Hepatocyte (in vitro differentiated cells): ENCODE data around the gene NRP1.

Source experiments
- CTCF ChIP-seq: fragments of 200-600 bp; sonication (generic); IDR thresholded peaks from 2 replicates; pipeline ENCODE4 v1.5.1; 2016; ENCODE audit warnings: antibody characterized with exemption, mild to moderate bottlenecking; ENCODE audit not compliant: poor library complexity
- EZH2 ChIP-seq: fragments of 200-600 bp; sonication (generic); IDR thresholded peaks from 2 replicates; pipeline ENCODE4 v1.6.1; 2016; ENCODE audit warnings: antibody characterized with exemption, mild to moderate bottlenecking, borderline replicate concordance

GRCh38 chr10:33244354-33244967, 90.0 kb downstream of the NRP1 start:
- TF ChIP-seq CTCF (no peak), EZH2 (no peak)
